LNCAP (cell line): ENCODE results near the gene RAB40A.

ENCODE experiments used
- TF ChIP-seq, protein P1 (sequence below): fragments of 450-650 bp; IDR thresholded peaks from 2 replicates; pipeline ENCODE4 v1.5.1; 2017; ENCODE audit warnings: mild to moderate bottlenecking

The RAB40A gene

DNA sequence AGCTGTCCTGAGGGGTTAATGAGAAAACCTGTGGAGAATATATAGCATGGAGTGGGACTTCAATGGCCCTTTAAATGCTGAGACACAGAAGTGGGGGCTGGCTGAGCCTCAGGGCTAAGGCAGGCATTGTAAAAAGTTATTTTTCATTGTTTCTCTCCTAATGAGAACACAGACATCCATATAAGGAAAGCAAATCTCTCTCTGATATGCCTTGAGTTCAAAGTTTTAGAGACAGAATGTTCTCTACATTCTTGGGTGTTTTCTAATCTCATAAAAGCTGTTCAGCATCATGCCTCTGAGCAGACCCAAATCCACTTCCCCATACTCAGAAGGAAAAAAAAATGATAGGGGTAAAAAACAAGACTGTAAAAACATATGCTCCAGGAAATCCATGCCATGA, 16.8 kb upstream of the RAB40A start:
- TF ChIP-seq, protein P1, sequence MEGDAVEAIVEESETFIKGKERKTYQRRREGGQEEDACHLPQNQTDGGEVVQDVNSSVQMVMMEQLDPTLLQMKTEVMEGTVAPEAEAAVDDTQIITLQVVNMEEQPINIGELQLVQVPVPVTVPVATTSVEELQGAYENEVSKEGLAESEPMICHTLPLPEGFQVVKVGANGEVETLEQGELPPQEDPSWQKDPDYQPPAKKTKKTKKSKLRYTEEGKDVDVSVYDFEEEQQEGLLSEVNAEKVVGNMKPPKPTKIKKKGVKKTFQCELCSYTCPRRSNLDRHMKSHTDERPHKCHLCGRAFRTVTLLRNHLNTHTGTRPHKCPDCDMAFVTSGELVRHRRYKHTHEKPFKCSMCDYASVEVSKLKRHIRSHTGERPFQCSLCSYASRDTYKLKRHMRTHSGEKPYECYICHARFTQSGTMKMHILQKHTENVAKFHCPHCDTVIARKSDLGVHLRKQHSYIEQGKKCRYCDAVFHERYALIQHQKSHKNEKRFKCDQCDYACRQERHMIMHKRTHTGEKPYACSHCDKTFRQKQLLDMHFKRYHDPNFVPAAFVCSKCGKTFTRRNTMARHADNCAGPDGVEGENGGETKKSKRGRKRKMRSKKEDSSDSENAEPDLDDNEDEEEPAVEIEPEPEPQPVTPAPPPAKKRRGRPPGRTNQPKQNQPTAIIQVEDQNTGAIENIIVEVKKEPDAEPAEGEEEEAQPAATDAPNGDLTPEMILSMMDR = no peak

GRCh38 chrX:103535206-103535605, 15.9 kb upstream of the RAB40A start:
- TF ChIP-seq, protein P1 = no peak

DNA sequence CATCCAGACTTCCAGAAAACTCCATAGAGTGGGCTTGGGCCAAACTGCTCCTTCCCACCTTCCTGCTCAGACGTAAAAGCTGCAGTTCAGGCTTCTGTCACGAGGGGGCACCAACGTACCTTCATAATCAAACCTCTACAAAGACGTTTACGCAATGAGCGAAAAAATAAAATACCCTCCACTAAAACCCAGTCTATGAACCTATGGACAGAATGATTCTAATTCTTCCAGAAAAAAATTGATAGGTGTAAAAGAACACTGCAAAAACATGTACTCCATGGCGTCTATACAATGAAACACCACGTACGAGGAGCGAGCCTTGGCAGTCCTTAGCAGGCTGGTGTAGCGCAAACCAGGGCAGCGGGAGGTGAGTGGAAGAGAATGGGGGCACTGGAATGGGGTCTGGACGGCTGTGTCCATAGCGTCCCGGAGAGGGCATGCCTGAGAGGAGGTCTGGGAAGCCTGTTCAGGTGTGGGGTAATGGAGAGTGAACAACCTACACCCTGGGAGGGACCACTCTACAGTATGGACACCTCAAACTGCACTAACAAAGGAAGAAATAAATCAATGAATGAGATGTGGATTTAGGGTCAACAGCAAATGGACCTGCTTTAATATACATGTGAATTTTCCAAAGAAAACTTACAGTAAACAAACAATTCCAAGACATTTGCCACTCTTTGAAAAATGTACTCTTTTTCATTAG, 14.4 kb upstream of the RAB40A start:
- TF ChIP-seq, protein P1 = peak; percentile 62

GRCh38 chrX:103531002-103531401, 11.7 kb upstream of the RAB40A start:
- TF ChIP-seq, protein P1 = no peak

- TF ChIP-seq, protein P1 = no peak
Measured at GRCh38 chrX:103530545-103530944, 11.3 kb upstream of the RAB40A start.

GRCh38 chrX:103529550-103529949, 10.3 kb upstream of the RAB40A start:
- TF ChIP-seq, protein P1 = no peak

DNA sequence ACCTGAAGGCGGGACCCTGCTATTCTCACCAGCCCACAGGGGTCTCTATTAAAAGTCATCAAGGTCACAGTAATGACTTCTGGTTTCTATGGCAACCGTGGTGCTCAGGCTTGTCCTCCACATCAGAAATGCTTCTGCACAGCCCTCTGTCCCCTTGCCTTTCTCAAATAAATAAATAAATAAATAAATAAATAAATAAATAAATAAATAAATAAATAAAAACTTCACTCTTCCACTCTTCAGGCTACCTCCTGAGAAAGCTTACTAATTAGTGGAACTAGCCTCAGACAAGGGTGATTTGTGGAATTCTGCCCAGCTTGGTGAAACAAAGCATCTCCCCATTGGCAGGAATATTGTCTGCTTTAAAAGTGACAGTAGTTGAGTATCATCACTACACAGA, 5.5 kb upstream of the RAB40A start:
- TF ChIP-seq, protein P1 = no peak

- TF ChIP-seq, protein P1 = no peak
Measured at GRCh38 chrX:103523605-103524004, 4.3 kb upstream of the RAB40A start.
